MM.1S (cell line): ENCODE measurements around the gene WDR70.
"Not testable (repeated sequence)": the region's sequence is repeated elsewhere in the genome, so short reads cannot be mapped to it uniquely, and the experiment has no call there.

Experiments used
- CTCF ChIP-seq: fragments of 300-600 bp; sonication (generic); IDR thresholded peaks from 2 replicates; pipeline ENCODE4 v1.5.1; 2016; ENCODE audit warnings: antibody characterized with exemption, low read length, mixed read lengths
- EZH2 ChIP-seq: fragments of 300-600 bp; sonication (generic); optimal IDR thresholded peaks from 2 replicates; pipeline ENCODE3; 2017; ENCODE audit warnings: low read depth, mild to moderate bottlenecking, antibody characterized with exemption, low read length, mixed read lengths

DNA sequence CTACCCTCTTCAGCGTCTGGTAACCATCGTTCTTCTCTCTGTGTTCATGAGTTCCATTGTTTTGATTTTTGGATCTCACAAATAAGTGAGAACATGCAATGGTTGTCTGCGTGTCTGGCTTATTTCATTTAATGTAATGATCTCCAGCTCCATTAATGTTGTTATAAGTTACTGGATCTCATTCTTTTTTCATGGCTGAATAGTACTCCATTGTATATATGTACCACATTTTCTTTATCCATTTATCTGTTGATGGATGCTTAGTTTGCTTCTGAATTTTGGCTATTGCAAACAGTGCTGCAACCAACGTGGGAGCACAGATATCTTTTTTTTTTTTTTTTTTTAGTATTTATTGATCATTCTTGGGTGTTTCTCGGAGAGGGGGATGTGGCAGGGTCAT is 139.2 kb downstream of the WDR70 start:
- TF ChIP-seq EZH2, CTCF: not testable (repeated sequence)
